ENCODE data around the gene GPHN. TPM values are rescaled to one million over a fixed set of nuclear protein-coding genes. Genes with fewer than 3 reads are reported as not detected.

The GPHN gene
- total RNA-seq, 2 experiments from 2014 or later: 10.0 to 10.7 TPM

- Histone ChIP-seq H3K4me3 (ENCODE audit: low read length) (no peak overlapping the region), H3K9me3 (ENCODE audit: control insufficient read depth in 1 of 2, insufficient read depth in 1 of 2, low read length in 2 of 2) (peaks cover 0 to 6% of the 10 kb centered on the region in 2 experiments), H3K27ac (ENCODE audit: low read depth in 1 of 2, low read length in 2 of 2) (no peak overlapping the region), H3K27me3 (ENCODE audit: control insufficient read depth in 1 of 2, insufficient read depth in 2 of 2, low read length in 2 of 2) (no peaks in the 10 kb centered on the region), H3K4me1 (ENCODE audit: insufficient read depth, low read length) (no peaks in the 10 kb centered on the region), H3K36me3 (ENCODE audit: insufficient read depth, low read length) (no peaks in the 10 kb centered on the region)
- Mint-ChIP-seq H3K4me1 (ENCODE audit: low read depth) (no peaks in the 10 kb centered on the region), H3K27ac (no peak overlapping the region), H3K4me3 (no peak overlapping the region), H3K9me3 (no peaks in the 10 kb centered on the region), H3K36me3 (ENCODE audit: low read depth) (no peaks in the 10 kb centered on the region), H3K27me3 (no peaks in the 10 kb centered on the region)
- ATAC-seq (ENCODE audit: poor library complexity) (no peak), DNase-seq (no peak)
- intact Hi-C loops (cut with DNase I, micrococcal nuclease): no loop called here
- ChIA-PET CTCF (no interaction called here), POLR2A (no interaction called here)
- no peak for TF ChIP-seq CTCF (IDR thresholded peaks at IDR 0.05)
Measured at GRCh38 chr14:66634876-66635275, 126.9 kb downstream of the GPHN start.

- Histone ChIP-seq H3K27me3 (ENCODE audit: control insufficient read depth in 1 of 2, insufficient read depth in 2 of 2, low read length in 2 of 2) (no peaks in the 10 kb centered on the region), H3K36me3 (ENCODE audit: insufficient read depth, low read length) (no peaks in the 10 kb centered on the region), H3K27ac (ENCODE audit: low read depth in 1 of 2, low read length in 2 of 2) (no peak overlapping the region), H3K4me1 (ENCODE audit: insufficient read depth, low read length) (no peaks in the 10 kb centered on the region), H3K9me3 (ENCODE audit: control insufficient read depth in 1 of 2, insufficient read depth in 1 of 2, low read length in 2 of 2) (peaks cover 0 to 6% of the 10 kb centered on the region in 2 experiments), H3K4me3 (ENCODE audit: low read length) (no peak overlapping the region)
- no peaks in the 10 kb centered on the region for H3K36me3 Mint-ChIP-seq (ENCODE audit: low read depth)
- intact Hi-C loops (cut with DNase I, micrococcal nuclease): no loop called here
- no peak for TF ChIP-seq CTCF (IDR thresholded peaks at IDR 0.05)
- H3K4me3 Mint-ChIP-seq: no peak overlapping the region
- H3K4me1 Mint-ChIP-seq (ENCODE audit: low read depth): no peaks in the 10 kb centered on the region
- DNase-seq (no peak), ATAC-seq (ENCODE audit: poor library complexity) (no peak)
- no peaks in the 10 kb centered on the region for H3K27me3 Mint-ChIP-seq
- ChIA-PET CTCF (no interaction called here), POLR2A (no interaction called here)
- H3K9me3 Mint-ChIP-seq: no peaks in the 10 kb centered on the region
- no peak overlapping the region for H3K27ac Mint-ChIP-seq
Measured at GRCh38 chr14:66635435-66635834, 127.5 kb downstream of the GPHN start.

DNA sequence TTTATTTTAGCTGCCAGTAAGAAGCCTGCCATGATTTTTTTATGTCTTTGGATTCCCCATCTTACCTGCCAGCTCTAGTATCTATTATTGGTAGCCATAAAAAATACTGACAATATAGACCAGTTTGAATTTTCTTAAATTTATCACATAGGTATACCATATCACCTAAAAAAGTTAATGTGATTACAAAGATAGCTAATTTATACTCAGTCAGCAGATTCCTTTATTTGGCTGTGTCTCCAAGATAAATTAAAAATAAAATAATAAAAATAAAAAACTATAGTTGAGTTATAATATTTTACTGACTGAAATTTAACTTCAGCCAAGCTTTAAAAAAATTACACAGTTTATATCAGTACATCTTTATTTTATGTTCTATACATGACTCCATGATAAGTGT, 128.3 kb downstream of the GPHN start:
- POLR2A ChIA-PET: interaction anchor here (1.0 kb wide), 1 partner anchor 94 kb away, joined by 3 read pairs; no protein-coding TSS in a partner anchor
- peaks cover 0 to 4% of the 10 kb centered on the region in 2 experiments for H3K9me3 ChIP-seq (ENCODE audit: control insufficient read depth in 1 of 2, insufficient read depth in 1 of 2, low read length in 2 of 2)

More for the DNA sequence above, 128.3 kb downstream of the GPHN start:
- Mint-ChIP-seq H3K4me1 (ENCODE audit: low read depth) (no peaks in the 10 kb centered on the region), H3K9me3 (no peaks in the 10 kb centered on the region), H3K4me3 (no peak overlapping the region), H3K36me3 (ENCODE audit: low read depth) (no peaks in the 10 kb centered on the region), H3K27ac (no peak overlapping the region), H3K27me3 (no peaks in the 10 kb centered on the region)
- intact Hi-C loops (cut with DNase I, micrococcal nuclease): no loop called here
- Histone ChIP-seq H3K27ac (ENCODE audit: low read depth in 1 of 2, low read length in 2 of 2) (no peak overlapping the region), H3K4me3 (ENCODE audit: low read length) (no peak overlapping the region), H3K36me3 (ENCODE audit: insufficient read depth, low read length) (no peaks in the 10 kb centered on the region), H3K27me3 (ENCODE audit: control insufficient read depth in 1 of 2, insufficient read depth in 2 of 2, low read length in 2 of 2) (no peaks in the 10 kb centered on the region), H3K4me1 (ENCODE audit: insufficient read depth, low read length) (no peaks in the 10 kb centered on the region)
- CTCF ChIA-PET: no interaction called here
- DNase-seq (no peak), ATAC-seq (ENCODE audit: poor library complexity) (no peak)
- no peak for TF ChIP-seq CTCF (IDR thresholded peaks at IDR 0.05)
